K562 (cell line): ENCODE measurements around the gene CRYZL1. TPM values are rescaled to one million over a fixed set of nuclear protein-coding genes. Genes with fewer than 3 reads are reported as not detected.

ENCODE experiments used
- ARID2 ChIP-seq: fragments of 450-650 bp; IDR thresholded peaks from 2 replicates; pipeline ENCODE4 v1.6.1; 2017; ENCODE audit warnings: antibody characterized with exemption, mild to moderate bottlenecking
- CXXC5 ChIP-seq: fragments of 250-450 bp; sonication (Bioruptor Pico); IDR thresholded peaks from 2 replicates; pipeline ENCODE4 v1.8.0; 2022; ENCODE audit warnings: inconsistent platforms, mild to moderate bottlenecking, moderate library complexity
- FOXK1 ChIP-seq: sonication (generic); formaldehyde crosslinking; IDR thresholded peaks from 2 replicates; pipeline ENCODE4 v1.8.0; 2022; ENCODE audit warnings: missing genetic modification reagents, mild to moderate bottlenecking, borderline replicate concordance
- MITF ChIP-seq: IDR thresholded peaks from 2 replicates; pipeline ENCODE4 v1.6.1; 2014; ENCODE audit warnings: antibody characterized with exemption
- PCBP2 ChIP-seq: fragments of 200-400 bp; formaldehyde crosslinking; IDR thresholded peaks from 2 replicates; pipeline ENCODE4 v1.6.1; 2018; ENCODE audit warnings: low read length, low read depth, mild to moderate bottlenecking, moderate library complexity; ENCODE audit not compliant: poor library complexity, severe bottlenecking
- POLR2AphosphoS2 ChIP-seq: IDR thresholded peaks from 2 replicates; pipeline ENCODE4 v1.6.1; 2012; ENCODE audit warnings: low read length, improper control_type of control experiment
- PTTG1 ChIP-seq: fragments of 450-650 bp; IDR thresholded peaks from 2 replicates; pipeline ENCODE4 v1.6.1; 2016; ENCODE audit warnings: low read depth, mild to moderate bottlenecking, missing genetic modification characterization, missing compliant biosample characterization
- SIRT6 ChIP-seq: IDR thresholded peaks from one replicate; pipeline ENCODE4 v1.6.1; 2012; ENCODE audit warnings: low read depth, mild to moderate bottlenecking, control low read depth, inconsistent platforms, low read length, moderate library complexity
- TBP ChIP-seq: optimal IDR thresholded peaks from 2 replicates; pipeline ENCODE3; 2011; ENCODE audit warnings: low read depth, low read length, improper control_type of control experiment
- TFAM ChIP-seq: fragments of 250-450 bp; sonication (Bioruptor Pico); conservative IDR thresholded peaks from 2 replicates; pipeline ENCODE4 v1.5.0; 2021; ENCODE audit warnings: mild to moderate bottlenecking, moderate library complexity
- ZBTB40 ChIP-seq, 2 experiments: fragments of 450-650 bp in 1 of 2; sonication (generic) in 1 of 2; formaldehyde crosslinking in 1 of 2; IDR thresholded peaks; 2 replicates each; pipeline versions ENCODE4 v1.7.1 to v1.9.0; 2016 to 2022; ENCODE audit warnings: inconsistent platforms in 1 of 2, mild to moderate bottlenecking in 1 of 2, missing genetic modification reagents in 1 of 2
- ZBTB9 ChIP-seq: fragments of 450-650 bp; formaldehyde crosslinking; IDR thresholded peaks from 2 replicates; pipeline ENCODE4 v1.4.0; 2020; ENCODE audit warnings: mild to moderate bottlenecking, moderate library complexity
- ZNF12 ChIP-seq: sonication (generic); formaldehyde crosslinking; IDR thresholded peaks from 2 replicates; pipeline ENCODE4 v1.4.0; 2020; ENCODE audit warnings: mild to moderate bottlenecking, missing genetic modification reagents
- ZNF561 ChIP-seq: fragments of 450-650 bp; formaldehyde crosslinking; conservative IDR thresholded peaks from 2 replicates; pipeline ENCODE4 v1.4.0; 2020; ENCODE audit warnings: mild to moderate bottlenecking, moderate library complexity
- ZNF717 ChIP-seq: fragments of 250-450 bp; sonication (Bioruptor Pico); IDR thresholded peaks from 2 replicates; pipeline ENCODE4 v1.5.0; 2021
- polyA plus RNA-seq, 8 experiments: library from polyadenylated mRNA; depleted of rRNA in 4 of 8; stranded (reverse) in 5 of 8; unstranded in 3 of 8; fragments of >200 nt; fragmentation: Nextera tagmentation in 2 of 8; fragmentation: Illumina TruSeq in 1 of 8; extraction: Ambion mirVana in 2 of 8; extraction: Trizol in 1 of 8; gene quantifications; 2 replicates each; pipeline versions ENCODE4 v1.2.1 to v1.2.3, GENCODE V29; 2011 to 2014; ENCODE audit warnings: inconsistent platforms in 1 of 8, missing spikeins in 1 of 8
- total RNA-seq, 7 experiments: library from RNA; depleted of rRNA in 6 of 7; stranded (reverse); fragments of >200 nt in 6 of 7; fragmentation: Illumina TruSeq in 2 of 7; extraction: Trizol in 2 of 7; gene quantifications; 2 replicates each; pipeline versions ENCODE4 v1.2.1 to v1.2.3, GENCODE V29; 2011 to 2021; ENCODE audit warnings: low replicate concordance in 1 of 7

Gene CRYZL1
- total and polyA plus RNA-seq, 9 of the 15 experiments (the other 6 are each of a cell fraction or from before 2014, with no cell fraction given), result 19.9 to 98.2 (median 39.2) TPM

GRCh38 chr21:33541756-33542639 lies 99.5 kb downstream of the CRYZL1 start, which contains the start of gene GART (continued):
- TF ChIP-seq ARID2 (no peak), SIRT6 (no peak), FOXK1 (CRISPR knock-in tag) (no peak; the same call in 1 of the 2 replicates), POLR2AphosphoS2 (0 out of 2 replicates have a peak, but pooled peaks have one; percentile 53), ZNF561 (CRISPR knock-in tag) (0 out of 2 replicates have a peak, but pooled peaks have one; percentile 38), ZNF717 (CRISPR knock-in tag) (no peak), TBP (peak; percentile 92), MITF (no peak; the same call in 1 of the 2 replicates), CXXC5 (CRISPR knock-in tag) (peak; percentile 79), ZNF12 (peak; percentile 88; the same call in 1 of the 2 replicates), ZBTB40 (IDR thresholded peaks at IDR 0.05) (peak; percentile 85), ZBTB40 (CRISPR knock-in tag; IDR thresholded peaks at IDR 0.05) (no peak), PCBP2 (no peak), PTTG1 (no peak), ZBTB9 (CRISPR knock-in tag) (0 out of 2 replicates have a peak, but pooled peaks have one; percentile 15), TFAM (no peak)
